K562 (cell line): Measurements from ENCODE around the gene NME2. TPM values are rescaled to one million over a fixed set of nuclear protein-coding genes. Genes with fewer than 3 reads are reported as not detected.

Source experiments
- ATAC-seq: fragments of 200-7000 bp; cut with Tn5 transposase; 3 replicates; pipeline ENCODE4 v1.9.1; 2020; ENCODE audit warnings: moderate library complexity
- BruUV-seq: library from RNA; stranded (reverse); fragments of 400-500 nt; replicated peaks from 2 replicates; lab custom pipeline; 2021; lab: Mats Ljungman, UMichigan
- CTCF ChIA-PET: fragments of 300-600 bp; formaldehyde crosslinking; extraction: SDS; loops from one replicate; lab custom pipeline; 2021; ENCODE audit warnings: low intra/inter-chr PET ratio; lab: Yijun Ruan, JAX
- POLR2A ChIA-PET: fragments of 300-600, 350-650 bp; sonication (Branson Sonifier 250); formaldehyde crosslinking; extraction: SDS; loops from one replicate; lab custom pipeline; 2021; ENCODE audit warnings: antibody characterized with exemption, inconsistent platforms; lab: Yijun Ruan, JAX
- DNase-seq, 4 experiments: peaks; one replicate each; pipeline versions ENCODE4 v3.0.0 to v3.0.0-alpha.2; 2011 to 2018; ENCODE audit warnings: low spot score in 3 of 4, mixed read lengths in 3 of 4; ENCODE audit errors: extremely low read depth in 1 of 4
- FAIRE-seq: peaks from 2 replicates; lab custom pipeline; 2011; peaks lifted over from hg19 to GRCh38; lab: Jason Lieb, UNC
- H2AFZ ChIP-seq: 2 replicates; pipeline ENCODE4 v1.6.0; 2011; ENCODE audit warnings: low read depth, low read length, control low read depth, inconsistent platforms
- H3K27ac ChIP-seq: fragments of 200-600 bp; 3 replicates; pipeline ENCODE4 v1.8.0; 2011; ENCODE audit warnings: low read depth, mild to moderate bottlenecking, control low read depth, inconsistent platforms, low read length, moderate library complexity, mixed read lengths; ENCODE audit errors: extremely low read depth
- H3K27me3 ChIP-seq, 2 experiments: fragments of 300-600 bp in 1 of 2; 2 replicates in 1 of 2; 3 replicates in 1 of 2; pipeline versions ENCODE4 v1.6.0 to v1.8.0; 2011; ENCODE audit warnings: inconsistent platforms in 2 of 2, low read length in 2 of 2, mild to moderate bottlenecking in 1 of 2, mixed read lengths in 1 of 2, moderate library complexity in 1 of 2; ENCODE audit not compliant: control insufficient read depth in 2 of 2, insufficient read depth in 2 of 2
- H3K36me3 ChIP-seq: fragments of 300-600 bp; 3 replicates; pipeline ENCODE4 v1.8.0; 2011; ENCODE audit warnings: mild to moderate bottlenecking, low read length, inconsistent platforms; ENCODE audit not compliant: control insufficient read depth, insufficient read depth
- H3K4me1 ChIP-seq, 2 experiments: fragments of 200-600 bp in 1 of 2; replicated peaks in 1 of 2; 2 replicates in 1 of 2; 3 replicates in 1 of 2; pipeline versions ENCODE4 v1.5.1 to v1.8.0; 2011; ENCODE audit warnings: inconsistent platforms in 2 of 2, low read length in 2 of 2, mild to moderate bottlenecking in 1 of 2, mixed read lengths in 1 of 2, moderate library complexity in 1 of 2; ENCODE audit not compliant: control insufficient read depth in 2 of 2, insufficient read depth in 2 of 2
- H3K4me2 ChIP-seq: 2 replicates; pipeline ENCODE4 v1.6.1; 2011; ENCODE audit warnings: low read length, control low read depth, inconsistent platforms, mixed read lengths; ENCODE audit not compliant: insufficient read depth
- H3K4me3 ChIP-seq: fragments of 200-600 bp; sonication (generic), shearing (Covaris generic); 2 replicates; pipeline ENCODE4 v1.5.1; 2016; ENCODE audit warnings: control low read depth, inconsistent platforms
- H3K79me2 ChIP-seq: fragments of 200-600 bp; 3 replicates; pipeline ENCODE4 v1.8.0; 2011; ENCODE audit warnings: low read length, inconsistent platforms; ENCODE audit not compliant: control insufficient read depth, insufficient read depth
- H3K9ac ChIP-seq, 2 experiments: 2 replicates each; pipeline versions ENCODE4 v1.6.0 to v1.6.1; 2011; ENCODE audit warnings: low read depth in 2 of 2, low read length in 2 of 2, control low read depth in 1 of 2, inconsistent platforms in 1 of 2, mild to moderate bottlenecking in 1 of 2, mixed read lengths in 1 of 2; ENCODE audit not compliant: insufficient read depth in 1 of 2
- H3K9me1 ChIP-seq: one replicate; pipeline ENCODE4 v1.6.0; 2011; ENCODE audit warnings: inconsistent platforms, mild to moderate bottlenecking, low read length, moderate library complexity; ENCODE audit not compliant: control insufficient read depth, insufficient read depth
- H3K9me3 ChIP-seq: replicated peaks from 2 replicates; pipeline ENCODE4 v1.5.1; 2011; ENCODE audit warnings: low read depth, low read length, inconsistent platforms; ENCODE audit not compliant: control insufficient read depth, insufficient read depth
- H4K20me1 ChIP-seq: replicated peaks from 2 replicates; pipeline ENCODE4 v1.6.1; 2011; ENCODE audit warnings: low read length, inconsistent platforms, mixed read lengths; ENCODE audit not compliant: control insufficient read depth, insufficient read depth
- CHAMP1 ChIP-seq: fragments of 450-650 bp; IDR thresholded peaks from 2 replicates; pipeline ENCODE4 v1.6.1; 2016; ENCODE audit warnings: mild to moderate bottlenecking
- KLF6 ChIP-seq: fragments of 250-450 bp; sonication (Bioruptor Pico); IDR thresholded peaks from 2 replicates; pipeline ENCODE4 v1.4.0; 2020; ENCODE audit warnings: mild to moderate bottlenecking, moderate library complexity, borderline replicate concordance
- REST ChIP-seq, 2 experiments: fragments of 450-650 bp; formaldehyde crosslinking in 1 of 2; IDR thresholded peaks; 2 replicates each; pipeline versions ENCODE4 v1.4.0 to v1.6.1; 2014 to 2020; ENCODE audit warnings: mild to moderate bottlenecking in 2 of 2, borderline replicate concordance in 1 of 2, low read depth in 1 of 2
- SIRT6 ChIP-seq: IDR thresholded peaks from one replicate; pipeline ENCODE4 v1.6.1; 2012; ENCODE audit warnings: low read depth, mild to moderate bottlenecking, control low read depth, inconsistent platforms, low read length, moderate library complexity
- TCF3 ChIP-seq: sonication (generic); formaldehyde crosslinking; IDR thresholded peaks from 2 replicates; pipeline ENCODE4 v1.4.0; 2020; ENCODE audit warnings: mild to moderate bottlenecking, missing genetic modification reagents
- TEAD1 ChIP-seq, 2 experiments: fragments of 450-650 bp in 1 of 2; sonication (generic) in 1 of 2; formaldehyde crosslinking; IDR thresholded peaks; 2 replicates each; pipeline versions ENCODE4 v1.4.0 to v1.8.0; 2020 to 2022; ENCODE audit warnings: mild to moderate bottlenecking in 2 of 2, missing genetic modification reagents in 1 of 2
- THRAP3 ChIP-seq: fragments of 450-650 bp; IDR thresholded peaks from 2 replicates; pipeline ENCODE4 v1.6.1; 2016; ENCODE audit warnings: mild to moderate bottlenecking, inconsistent platforms, borderline replicate concordance
- ZBTB7A ChIP-seq: IDR thresholded peaks from 2 replicates; pipeline ENCODE4 v1.6.1; 2011; ENCODE audit warnings: low read depth, mild to moderate bottlenecking, low read length, moderate library complexity, borderline replicate concordance; ENCODE audit not compliant: control insufficient read depth
- ZBTB9 ChIP-seq: fragments of 450-650 bp; formaldehyde crosslinking; IDR thresholded peaks from 2 replicates; pipeline ENCODE4 v1.4.0; 2020; ENCODE audit warnings: mild to moderate bottlenecking, moderate library complexity
- WGBS: fragments of 100-300 bp; shearing (Covaris generic); methylation state at CpG from one replicate; pipeline ENCODE4 v1.1.6; 2016; ENCODE audit warnings: low coverage, mixed read lengths; ENCODE audit not compliant: insufficient coverage; ENCODE audit errors: missing lambda C conversion rate; 5-methylcytosine and 5-hydroxymethylcytosine counted together
- in situ Hi-C: fragments of 300-500 bp; cut with MboI; formaldehyde crosslinking; loops from 4 replicates; pipeline ENCODE4 v1.15.0; 2018; ENCODE audit warnings: inconsistent platforms, mixed read lengths
- intact Hi-C: fragments of 100-400 bp; cut with micrococcal nuclease; formaldehyde crosslinking; loops from 2 replicates; pipeline ENCODE4 v1.14.2; 2022
- polyA plus RNA-seq, 8 experiments: library from polyadenylated mRNA; depleted of rRNA in 4 of 8; stranded (reverse) in 5 of 8; unstranded in 3 of 8; fragments of >200 nt; fragmentation: Nextera tagmentation in 2 of 8; fragmentation: Illumina TruSeq in 1 of 8; extraction: Ambion mirVana in 2 of 8; extraction: Trizol in 1 of 8; gene quantifications; 2 replicates each; pipeline versions ENCODE4 v1.2.1 to v1.2.3, GENCODE V29; 2011 to 2014; ENCODE audit warnings: inconsistent platforms in 1 of 8, missing spikeins in 1 of 8
- total RNA-seq, 7 experiments: library from RNA; depleted of rRNA in 6 of 7; stranded (reverse); fragments of >200 nt in 6 of 7; fragmentation: Illumina TruSeq in 2 of 7; extraction: Trizol in 2 of 7; gene quantifications; 2 replicates each; pipeline versions ENCODE4 v1.2.1 to v1.2.3, GENCODE V29; 2011 to 2021; ENCODE audit warnings: low replicate concordance in 1 of 7

Gene NME2
- total and polyA plus RNA-seq, 9 of the 15 experiments (the other 6 are each of a cell fraction or from before 2014, with no cell fraction given) = 684 to 1,202 (median 924) TPM

GRCh38 chr17:51169340-51169739 lies 3.1 kb downstream of the NME2 start (continued):
- TF ChIP-seq CHAMP1 (no peak), ZBTB9 (CRISPR knock-in tag) (no peak), TEAD1 (CRISPR knock-in tag; IDR thresholded peaks at IDR 0.05) (no peak), TCF3 (no peak), ZBTB7A (no peak), THRAP3 (no peak)

GRCh38 chr17:51170736-51171135 lies 4.5 kb downstream of the NME2 start:
- Histone ChIP-seq H3K36me3 (peaks cover 65% of the 10 kb centered on the region), H4K20me1 (no peaks in the 10 kb centered on the region), H3K4me2 (no peak overlapping the region), H3K27ac (no peak overlapping the region), H2AFZ (no peak overlapping the region), H3K9me1 (no peaks in the 10 kb centered on the region), H3K79me2 (peaks cover 37% of the 10 kb centered on the region), H3K4me1 (peaks cover 6 to 26% of the 10 kb centered on the region in 2 experiments; a peak in 4 of 5 replicates), H3K9ac (no peak overlapping the region), H3K9me3 (no peaks in the 10 kb centered on the region), H3K27me3 (no peaks in the 10 kb centered on the region), H3K4me3 (no peak overlapping the region)
- BruUV-seq = TSS peak; percentile 1
- ChIA-PET POLR2A (interaction anchor here (0.5 to 1.2 kb wide), 2 partner anchors 8 to 10 kb away, joined by 4 read pairs; no protein-coding TSS in a partner anchor), CTCF (no interaction called here)
- in situ Hi-C loops (no loop called here), intact Hi-C loops (no loop called here)
- DNase-seq (no peak), FAIRE-seq (no peak), ATAC-seq (no peak)
- WGBS = no CpG with 5 or more reads among the region's 2 CpGs
- no peak for TF ChIP-seq SIRT6
- TF ChIP-seq KLF6 (CRISPR knock-in tag) = no peak
- TF ChIP-seq REST (IDR thresholded peaks at IDR 0.05; ENCODE audit: borderline replicate concordance) = no peak
- TF ChIP-seq REST (CRISPR knock-in tag; IDR thresholded peaks at IDR 0.05; ENCODE audit: low read depth) = no peak
